ENCODE measurements around the gene DLG2. TPM values are rescaled to one million over a fixed set of nuclear protein-coding genes. Genes with fewer than 3 reads are reported as not detected.

Gene DLG2
- total and polyA plus RNA-seq, 9 donors: 2.5 to 20.7 (median 12.0) TPM

GRCh38 chr11:84714316-84714780 lies 912.8 kb downstream of the DLG2 start:
- TF ChIP-seq POLR2A (IDR thresholded peaks at IDR 0.05): no peak
- TF ChIP-seq EP300 (IDR thresholded peaks at IDR 0.05): no peak
- no peak for TF ChIP-seq CTCF (IDR thresholded peaks at IDR 0.05)
- H3K4me1 ChIP-seq (ENCODE audit: insufficient read depth): no peaks in the 10 kb centered on the region
- H3K9me3 ChIP-seq: no peaks in the 10 kb centered on the region
- H3K36me3 ChIP-seq: no peaks in the 10 kb centered on the region
- H3K27ac ChIP-seq: no peak overlapping the region
- intact Hi-C loops (cut with DNase I): no loop called here
- no peaks in the 10 kb centered on the region for H3K27me3 ChIP-seq
- 31 to 64% (median 43%) methylated on average over 1 of the region's 1 CpG for WGBS, 3 donors
- peak in 4 of 5 donors; percentile 20 to 36 (median 26) for DNase-seq
- H3K4me3 ChIP-seq: no peak overlapping the region

- no peaks in the 10 kb centered on the region for H3K4me1 ChIP-seq (ENCODE audit: insufficient read depth)
- intact Hi-C loops (cut with DNase I): no loop called here
- TF ChIP-seq POLR2A (IDR thresholded peaks at IDR 0.05) (no peak), EP300 (IDR thresholded peaks at IDR 0.05) (no peak), CTCF (IDR thresholded peaks at IDR 0.05) (no peak)
- no peaks in the 10 kb centered on the region for H3K9me3 ChIP-seq
- no peak overlapping the region for H3K27ac ChIP-seq
- no peak overlapping the region for H3K4me3 ChIP-seq
- DNase-seq: no peak
- 77 to 82% (median 78%) methylated on average over 4 of the region's 4 CpGs for WGBS, 3 donors
- no peaks in the 10 kb centered on the region for H3K36me3 ChIP-seq
- H3K27me3 ChIP-seq: no peaks in the 10 kb centered on the region
Observed at GRCh38 chr11:84691830-84692229, 935.3 kb downstream of the DLG2 start.

- Histone ChIP-seq H3K27ac (no peak overlapping the region), H3K4me3 (no peak overlapping the region), H3K9me3 (no peaks in the 10 kb centered on the region), H3K4me1 (ENCODE audit: insufficient read depth) (no peaks in the 10 kb centered on the region), H3K27me3 (no peaks in the 10 kb centered on the region), H3K36me3 (no peaks in the 10 kb centered on the region)
- no peak for DNase-seq
- TF ChIP-seq POLR2A (IDR thresholded peaks at IDR 0.05): no peak
- no peak for TF ChIP-seq EP300 (IDR thresholded peaks at IDR 0.05)
- TF ChIP-seq CTCF (IDR thresholded peaks at IDR 0.05): no peak
- intact Hi-C loops (cut with DNase I): no loop called here
Observed at GRCh38 chr11:84687433-84687832, 939.7 kb downstream of the DLG2 start.

GRCh38 chr11:84686716-84687115 lies 940.4 kb downstream of the DLG2 start:
- Histone ChIP-seq H3K4me3 (no peak overlapping the region), H3K27ac (no peak overlapping the region), H3K27me3 (no peaks in the 10 kb centered on the region), H3K4me1 (ENCODE audit: insufficient read depth) (no peaks in the 10 kb centered on the region), H3K9me3 (no peaks in the 10 kb centered on the region), H3K36me3 (no peaks in the 10 kb centered on the region)
- no peak for TF ChIP-seq POLR2A (IDR thresholded peaks at IDR 0.05)
- no peak for TF ChIP-seq EP300 (IDR thresholded peaks at IDR 0.05)
- no peak for TF ChIP-seq CTCF (IDR thresholded peaks at IDR 0.05)
- WGBS, 3 donors: 82 to 88% (median 87%) methylated on average over 1 of the region's 1 CpG
- no peak for DNase-seq
- intact Hi-C loops (cut with DNase I): no loop called here

Data from ovary (tissue), 9 donors.